GM20431 (cell line): ENCODE measurements around the gene ITSN1.

ENCODE experiments used
- in situ Hi-C: fragments of 300-500 bp; cut with MseI, MboI; formaldehyde crosslinking; loops from one replicate; pipeline ENCODE4 v1.15.0; 2020; ENCODE audit warnings: low sequenced_read_pairs; ENCODE audit not compliant: unreplicated experiment

ITSN1 gene

GRCh38 chr21:33902349-33902748 lies 260.0 kb downstream of the ITSN1 start:
- in situ Hi-C loops, result no loop called here

- in situ Hi-C loops, result no loop called here
Measured at GRCh38 chr21:33904041-33904440, 261.7 kb downstream of the ITSN1 start.

- in situ Hi-C loops, result no loop called here
Measured at GRCh38 chr21:33908760-33909159, 266.5 kb downstream of the ITSN1 start.

GRCh38 chr21:33909756-33910155 lies 267.5 kb downstream of the ITSN1 start:
- in situ Hi-C loops, result no loop called here

GRCh38 chr21:33914188-33914587 lies 271.9 kb downstream of the ITSN1 start:
- in situ Hi-C loops, result no loop called here

- in situ Hi-C loops, result no loop called here
Measured at GRCh38 chr21:33915368-33916199, 273.3 kb downstream of the ITSN1 start, which contains the start of gene ATP5PO. Gene ATP5PO, minus strand, starts transcription at chr21:33915804. Its CDS starts 41 bp downstream, at chr21:33915763.

GRCh38 chr21:33916200-33916567 lies 273.9 kb downstream of the ITSN1 start:
- in situ Hi-C loops, result no loop called here

- in situ Hi-C loops, result no loop called here
Measured at GRCh38 chr21:33917421-33917820, 275.1 kb downstream of the ITSN1 start.

GRCh38 chr21:33924079-33924765 lies 281.9 kb downstream of the ITSN1 start:
- in situ Hi-C loops, result no loop called here

GRCh38 chr21:33924766-33925100 lies 282.4 kb downstream of the ITSN1 start:
- in situ Hi-C loops, result loop anchor here (25.0 kb wide), 1 partner anchor 163 kb away; no protein-coding TSS in a partner anchor

- in situ Hi-C loops, result loop anchor here (25.0 kb wide), 1 partner anchor 161 kb away; no protein-coding TSS in a partner anchor
Measured at GRCh38 chr21:33926248-33926647, 283.9 kb downstream of the ITSN1 start.

- in situ Hi-C loops, result loop anchor here (25.0 kb wide), 1 partner anchor 156 kb away; no protein-coding TSS in a partner anchor
Measured at GRCh38 chr21:33931052-33931798, 288.9 kb downstream of the ITSN1 start.

GRCh38 chr21:33931799-33932390 lies 289.6 kb downstream of the ITSN1 start:
- in situ Hi-C loops, result loop anchor here (25.0 kb wide), 1 partner anchor 155 kb away; no protein-coding TSS in a partner anchor

- in situ Hi-C loops, result loop anchor here (25.0 kb wide), 1 partner anchor 155 kb away; no protein-coding TSS in a partner anchor
Measured at GRCh38 chr21:33932731-33933130, 290.4 kb downstream of the ITSN1 start.

- in situ Hi-C loops, result loop anchor here (25.0 kb wide), 1 partner anchor 151 kb away; no protein-coding TSS in a partner anchor
Measured at GRCh38 chr21:33936301-33937038, 294.2 kb downstream of the ITSN1 start.

- in situ Hi-C loops, result loop anchor here (25.0 kb wide), 1 partner anchor 150 kb away; no protein-coding TSS in a partner anchor
Measured at GRCh38 chr21:33937146-33937545, 294.8 kb downstream of the ITSN1 start.

GRCh38 chr21:33937931-33938339 lies 295.6 kb downstream of the ITSN1 start:
- in situ Hi-C loops, result loop anchor here (25.0 kb wide), 1 partner anchor 149 kb away; no protein-coding TSS in a partner anchor

- in situ Hi-C loops, result loop anchor here (25.0 kb wide), 1 partner anchor 149 kb away; no protein-coding TSS in a partner anchor
Measured at GRCh38 chr21:33938381-33938780, 296.1 kb downstream of the ITSN1 start.

- in situ Hi-C loops, result loop anchor here (25.0 kb wide), 1 partner anchor 148 kb away; no protein-coding TSS in a partner anchor
Measured at GRCh38 chr21:33939226-33939625, 296.9 kb downstream of the ITSN1 start.
